ENCODE results near the gene RNF220. TPM values are rescaled to one million over a fixed set of nuclear protein-coding genes. Genes with fewer than 3 reads are reported as not detected.

The RNF220 gene
- total RNA-seq, 1 donor from 2014 or later, result 62.6 TPM

DNA sequence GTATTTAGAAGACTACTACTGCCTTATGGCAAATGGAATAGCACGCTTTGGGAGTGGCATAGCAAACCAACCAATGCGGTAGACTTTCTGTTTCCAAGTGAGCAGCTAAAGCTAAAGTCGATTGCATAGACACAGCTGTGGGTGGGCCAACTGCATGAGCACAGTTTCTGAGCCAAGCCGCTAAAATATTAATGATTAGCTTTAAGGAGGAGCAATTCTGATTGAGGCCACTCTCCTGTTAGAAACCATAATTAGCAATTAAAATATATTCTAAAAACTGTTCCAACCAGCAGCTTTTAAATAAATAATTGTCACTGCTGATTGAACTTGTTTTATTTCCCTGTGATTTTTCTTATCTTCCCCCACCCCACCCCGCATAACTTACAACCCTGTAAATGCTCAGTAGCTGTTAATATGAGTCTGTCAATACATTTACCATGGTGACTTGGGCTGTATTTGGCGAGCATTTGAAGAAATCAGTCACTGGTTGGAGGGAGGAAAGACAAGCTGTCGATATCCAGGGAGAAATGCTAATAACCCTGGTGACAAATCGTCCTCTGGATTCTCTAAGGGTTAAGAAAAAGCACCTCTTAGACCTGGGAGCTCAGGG, 32.2 kb downstream of the RNF220 start:
- no peaks in the 10 kb centered on the region for H3K4me1 ChIP-seq
- intact Hi-C loops (cut with micrococcal nuclease), result no loop called here
- no peaks in the 10 kb centered on the region for H3K27me3 ChIP-seq (ENCODE audit: low read depth)
- no peak for DNase-seq
- H3K36me3 ChIP-seq, result no peaks in the 10 kb centered on the region
- H3K27ac ChIP-seq (replicated peaks), result no peak overlapping the region
- H3K9me3 ChIP-seq (replicated peaks), result no peaks in the 10 kb centered on the region
- TF ChIP-seq, protein P1, sequence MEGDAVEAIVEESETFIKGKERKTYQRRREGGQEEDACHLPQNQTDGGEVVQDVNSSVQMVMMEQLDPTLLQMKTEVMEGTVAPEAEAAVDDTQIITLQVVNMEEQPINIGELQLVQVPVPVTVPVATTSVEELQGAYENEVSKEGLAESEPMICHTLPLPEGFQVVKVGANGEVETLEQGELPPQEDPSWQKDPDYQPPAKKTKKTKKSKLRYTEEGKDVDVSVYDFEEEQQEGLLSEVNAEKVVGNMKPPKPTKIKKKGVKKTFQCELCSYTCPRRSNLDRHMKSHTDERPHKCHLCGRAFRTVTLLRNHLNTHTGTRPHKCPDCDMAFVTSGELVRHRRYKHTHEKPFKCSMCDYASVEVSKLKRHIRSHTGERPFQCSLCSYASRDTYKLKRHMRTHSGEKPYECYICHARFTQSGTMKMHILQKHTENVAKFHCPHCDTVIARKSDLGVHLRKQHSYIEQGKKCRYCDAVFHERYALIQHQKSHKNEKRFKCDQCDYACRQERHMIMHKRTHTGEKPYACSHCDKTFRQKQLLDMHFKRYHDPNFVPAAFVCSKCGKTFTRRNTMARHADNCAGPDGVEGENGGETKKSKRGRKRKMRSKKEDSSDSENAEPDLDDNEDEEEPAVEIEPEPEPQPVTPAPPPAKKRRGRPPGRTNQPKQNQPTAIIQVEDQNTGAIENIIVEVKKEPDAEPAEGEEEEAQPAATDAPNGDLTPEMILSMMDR (IDR thresholded peaks at IDR 0.05; ENCODE audit: borderline replicate concordance), result no peak
- H3K4me3 ChIP-seq, result no peak overlapping the region

DNA sequence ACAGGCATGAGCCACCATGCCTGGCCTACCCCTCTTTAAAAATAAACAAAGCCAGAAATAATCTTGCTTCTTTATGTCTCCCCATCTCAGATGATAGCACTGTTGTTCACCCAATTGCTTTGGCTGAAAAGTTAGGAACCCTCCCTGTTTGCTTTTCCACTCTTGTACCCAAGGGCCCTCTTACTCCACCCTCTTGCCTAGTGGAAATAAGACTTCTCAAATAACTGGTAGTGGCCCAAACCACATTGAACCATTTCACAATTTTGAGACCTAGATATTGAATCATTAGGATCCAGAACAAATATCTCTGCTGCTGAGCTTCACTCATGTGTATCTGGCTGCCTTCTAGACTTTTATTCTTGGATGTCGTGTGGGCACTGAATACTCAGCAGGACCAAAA, 37.7 kb downstream of the RNF220 start:
- TF ChIP-seq, protein P1 (IDR thresholded peaks at IDR 0.05; ENCODE audit: borderline replicate concordance), result no peak
- Histone ChIP-seq H3K4me3 (no peak overlapping the region), H3K27me3 (ENCODE audit: low read depth) (no peaks in the 10 kb centered on the region), H3K27ac (replicated peaks) (no peak overlapping the region), H3K9me3 (replicated peaks) (no peaks in the 10 kb centered on the region), H3K36me3 (no peaks in the 10 kb centered on the region), H3K4me1 (no peaks in the 10 kb centered on the region)
- intact Hi-C loops (cut with micrococcal nuclease), result no loop called here
- no peak for DNase-seq

DNA sequence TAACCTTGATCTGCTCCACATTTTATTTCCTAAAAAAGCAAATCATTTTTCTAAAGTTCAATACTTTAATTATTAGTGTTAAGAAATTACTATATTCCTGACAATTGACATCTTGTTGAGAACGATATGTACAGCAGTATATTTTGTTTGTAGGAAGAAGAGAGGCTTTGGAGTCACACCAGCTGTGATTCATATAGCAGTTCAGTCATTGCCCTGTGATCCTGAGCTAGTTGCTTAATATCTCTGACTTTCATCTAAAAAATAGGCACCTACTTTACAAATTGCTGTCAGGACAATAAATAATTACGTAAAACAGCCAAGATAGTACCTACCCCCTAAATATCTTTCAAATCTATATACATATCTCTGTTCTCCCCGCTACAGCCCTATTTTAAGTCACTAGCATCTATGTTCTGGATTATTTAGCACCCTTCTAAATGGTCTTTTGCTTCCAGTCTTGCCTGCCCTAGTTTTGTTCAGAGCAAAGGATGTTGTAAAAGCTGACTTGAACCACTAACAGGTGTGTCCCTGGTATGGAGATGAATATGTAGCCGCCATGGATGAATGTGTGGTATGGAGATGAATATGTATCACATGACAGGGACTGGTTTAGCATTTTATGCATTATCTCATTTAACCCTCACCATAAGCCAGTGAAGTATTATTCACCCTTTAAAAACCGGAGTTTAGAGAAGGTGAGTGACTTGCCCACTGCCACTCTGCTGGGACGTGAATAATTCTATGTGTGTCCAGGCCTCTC, 42.2 kb downstream of the RNF220 start:
- H3K9me3 ChIP-seq (replicated peaks), result no peaks in the 10 kb centered on the region
- H3K27ac ChIP-seq (replicated peaks), result no peak overlapping the region
- H3K27me3 ChIP-seq (ENCODE audit: low read depth), result no peaks in the 10 kb centered on the region
- H3K4me3 ChIP-seq, result no peak overlapping the region
- intact Hi-C loops (cut with micrococcal nuclease), result no loop called here
- TF ChIP-seq, protein P1 (IDR thresholded peaks at IDR 0.05; ENCODE audit: borderline replicate concordance), result no peak
- no peak for DNase-seq
- H3K36me3 ChIP-seq, result no peaks in the 10 kb centered on the region
- no peaks in the 10 kb centered on the region for H3K4me1 ChIP-seq

DNA sequence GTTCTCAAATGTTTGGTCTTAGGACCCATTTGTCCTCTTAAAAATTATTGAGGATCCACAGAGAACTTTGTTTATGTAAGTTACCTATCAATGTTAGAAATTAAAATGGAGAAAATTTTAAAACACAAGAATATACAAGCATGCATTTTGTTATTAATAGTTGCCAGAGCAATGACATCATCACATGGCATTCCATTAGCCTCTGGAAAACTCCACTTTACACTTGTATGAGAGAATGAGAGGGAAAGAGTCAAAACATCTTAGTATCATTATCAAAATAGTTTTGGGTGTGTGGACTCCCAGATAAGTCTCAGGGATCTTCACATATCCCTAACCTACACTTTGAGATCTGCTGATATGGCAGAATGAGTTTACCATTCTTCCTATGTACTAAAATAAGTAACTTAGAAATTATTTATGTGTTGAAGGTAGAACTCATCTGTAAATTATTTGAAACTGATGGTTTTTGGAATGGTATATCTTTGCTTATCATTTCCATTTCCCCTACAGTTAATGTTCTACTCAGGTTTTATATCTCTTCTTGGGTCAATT, 48.8 kb downstream of the RNF220 start:
- Histone ChIP-seq H3K27ac (replicated peaks) (no peak overlapping the region), H3K4me3 (no peak overlapping the region), H3K4me1 (no peaks in the 10 kb centered on the region), H3K36me3 (no peaks in the 10 kb centered on the region), H3K27me3 (ENCODE audit: low read depth) (peaks cover 3% of the 10 kb centered on the region), H3K9me3 (replicated peaks) (peaks cover 12% of the 10 kb centered on the region)
- DNase-seq, result no peak
- TF ChIP-seq, protein P1 (IDR thresholded peaks at IDR 0.05; ENCODE audit: borderline replicate concordance), result no peak
- intact Hi-C loops (cut with micrococcal nuclease), result no loop called here

DNA sequence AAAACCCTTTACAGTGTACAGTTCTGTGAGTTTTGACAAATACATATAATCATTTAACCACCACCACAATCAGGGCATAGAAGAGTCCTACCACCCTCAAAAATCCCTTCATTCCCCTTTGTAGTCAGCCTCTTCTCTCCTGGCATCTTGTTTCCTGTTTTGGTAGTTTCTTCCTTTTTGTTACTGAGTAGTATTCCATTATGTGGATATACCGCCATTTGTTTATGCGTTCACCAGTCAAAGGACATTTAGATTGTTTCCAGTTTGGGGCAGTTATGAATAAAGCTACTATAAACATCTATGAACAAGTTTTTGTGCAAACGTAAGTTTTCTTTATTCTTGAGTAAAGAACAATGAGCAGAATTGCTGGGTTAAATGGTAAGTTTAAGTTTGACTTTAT, 49.6 kb downstream of the RNF220 start:
- TF ChIP-seq, protein P1 (IDR thresholded peaks at IDR 0.05; ENCODE audit: borderline replicate concordance), result no peak

More for the DNA sequence above, 49.6 kb downstream of the RNF220 start:
- no peaks in the 10 kb centered on the region for H3K4me1 ChIP-seq
- peaks cover 12% of the 10 kb centered on the region for H3K9me3 ChIP-seq (replicated peaks)
- H3K4me3 ChIP-seq, result no peak overlapping the region
- H3K27ac ChIP-seq (replicated peaks), result no peak overlapping the region
- DNase-seq, result no peak
- peaks cover 6% of the 10 kb centered on the region for H3K27me3 ChIP-seq (ENCODE audit: low read depth)
- no peaks in the 10 kb centered on the region for H3K36me3 ChIP-seq
- intact Hi-C loops (cut with micrococcal nuclease), result no loop called here

Measured in left ventricle myocardium inferior (tissue), 1 donor.